MM.1S (cell line): ENCODE data around the gene ANXA2.

Source experiments
- CTCF ChIP-seq: fragments of 300-600 bp; sonication (generic); IDR thresholded peaks from 2 replicates; pipeline ENCODE4 v1.5.1; 2016; ENCODE audit warnings: antibody characterized with exemption, low read length, mixed read lengths
- EZH2 ChIP-seq: fragments of 300-600 bp; sonication (generic); optimal IDR thresholded peaks from 2 replicates; pipeline ENCODE3; 2017; ENCODE audit warnings: low read depth, mild to moderate bottlenecking, antibody characterized with exemption, low read length, mixed read lengths
- EZH2phosphoT487 ChIP-seq: fragments of 300-600 bp; sonication (generic); IDR thresholded peaks from 2 replicates; pipeline ENCODE4 v1.6.1; 2018; ENCODE audit warnings: antibody characterized with exemption, low read length

- no peak for TF ChIP-seq CTCF
- no peak for TF ChIP-seq EZH2
- no peak for TF ChIP-seq EZH2phosphoT487
Observed at GRCh38 chr15:60372227-60372626, 25.6 kb downstream of the ANXA2 start.
